Gastroesophageal sphincter (tissue), 3 donors: ENCODE results near the gene AKAP9.

ENCODE experiments used
- CTCF ChIP-seq, 4 experiments: fragments of 200-600 bp in 2 of 4; fragments of 450-650 bp in 2 of 4; sonication (generic) in 1 of 4; IDR thresholded peaks; one replicate each; pipeline ENCODE4 v1.5.1; 2017 to 2019; ENCODE audit warnings: antibody characterized with exemption in 4 of 4, mild to moderate bottlenecking in 2 of 4, moderate library complexity in 2 of 4
- POLR2A ChIP-seq, 2 donors: fragments of 450-650 bp; IDR thresholded peaks; one replicate each; pipeline ENCODE4 v1.6.1; 2017; ENCODE audit warnings: antibody characterized with exemption in 2 of 2, mild to moderate bottlenecking in 2 of 2, moderate library complexity in 1 of 2
- POLR2AphosphoS5 ChIP-seq: sonication (generic); formaldehyde crosslinking; IDR thresholded peaks from one replicate; pipeline ENCODE4 v1.6.1; 2017; ENCODE audit warnings: antibody characterized with exemption

DNA sequence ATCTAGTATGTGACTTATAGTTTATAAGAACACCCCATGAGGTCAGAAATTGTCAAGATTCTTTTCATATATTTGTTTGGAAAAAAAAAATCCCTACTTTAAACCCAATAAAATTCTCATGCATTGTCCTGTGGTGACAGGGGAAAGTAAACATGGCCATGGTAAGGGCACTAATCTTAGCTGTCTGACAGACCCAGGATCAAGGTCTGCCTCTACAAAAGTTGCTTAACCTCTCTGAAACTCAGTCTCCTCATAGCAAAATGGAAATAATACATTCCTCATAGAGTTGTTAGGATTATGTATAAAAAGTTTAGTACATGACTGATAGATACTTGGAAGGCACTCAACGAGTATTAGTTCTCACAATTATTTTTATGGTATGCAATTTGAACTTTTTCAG lies 22.3 kb upstream of the AKAP9 start:
- no peak for TF ChIP-seq CTCF (IDR thresholded peaks at IDR 0.05)
- no peak for TF ChIP-seq POLR2A (IDR thresholded peaks at IDR 0.05)
- TF ChIP-seq POLR2AphosphoS5 = no peak
